Caki2 (cell line): ENCODE measurements around the gene SLC30A1. TPM values are rescaled to one million over a fixed set of nuclear protein-coding genes. Genes with fewer than 3 reads are reported as not detected.

Source experiments
- DNase-seq: peaks from one replicate; pipeline ENCODE4 v3.0.0-alpha.2; 2015; ENCODE audit warnings: low read depth
- in situ Hi-C: cut with HindIII; loops from 2 replicates; pipeline ENCODE4 v1.10.0; 2016; ENCODE audit warnings: low sequenced_read_pairs, low pct_unique_long_range_greater_than_20kb, mixed read lengths
- total RNA-seq: library from RNA; depleted of rRNA; stranded (reverse); fragments of >200 nt; shearing (Covaris generic); gene quantifications from 2 replicates; pipeline ENCODE4 v1.2.3, GENCODE V29; 2014; ENCODE audit warnings: low replicate concordance; rRNA removed

The SLC30A1 gene
- total RNA-seq, 1 experiment from 2014 or later, result 18.4 TPM

- no peak for DNase-seq
- in situ Hi-C loops, result no loop called here
Observed at GRCh38 chr1:211534545-211535291, 44.2 kb downstream of the SLC30A1 start.

GRCh38 chr1:211532088-211532444 is 46.9 kb downstream of the SLC30A1 start:
- DNase-seq, result no peak
- in situ Hi-C loops, result no loop called here

DNA sequence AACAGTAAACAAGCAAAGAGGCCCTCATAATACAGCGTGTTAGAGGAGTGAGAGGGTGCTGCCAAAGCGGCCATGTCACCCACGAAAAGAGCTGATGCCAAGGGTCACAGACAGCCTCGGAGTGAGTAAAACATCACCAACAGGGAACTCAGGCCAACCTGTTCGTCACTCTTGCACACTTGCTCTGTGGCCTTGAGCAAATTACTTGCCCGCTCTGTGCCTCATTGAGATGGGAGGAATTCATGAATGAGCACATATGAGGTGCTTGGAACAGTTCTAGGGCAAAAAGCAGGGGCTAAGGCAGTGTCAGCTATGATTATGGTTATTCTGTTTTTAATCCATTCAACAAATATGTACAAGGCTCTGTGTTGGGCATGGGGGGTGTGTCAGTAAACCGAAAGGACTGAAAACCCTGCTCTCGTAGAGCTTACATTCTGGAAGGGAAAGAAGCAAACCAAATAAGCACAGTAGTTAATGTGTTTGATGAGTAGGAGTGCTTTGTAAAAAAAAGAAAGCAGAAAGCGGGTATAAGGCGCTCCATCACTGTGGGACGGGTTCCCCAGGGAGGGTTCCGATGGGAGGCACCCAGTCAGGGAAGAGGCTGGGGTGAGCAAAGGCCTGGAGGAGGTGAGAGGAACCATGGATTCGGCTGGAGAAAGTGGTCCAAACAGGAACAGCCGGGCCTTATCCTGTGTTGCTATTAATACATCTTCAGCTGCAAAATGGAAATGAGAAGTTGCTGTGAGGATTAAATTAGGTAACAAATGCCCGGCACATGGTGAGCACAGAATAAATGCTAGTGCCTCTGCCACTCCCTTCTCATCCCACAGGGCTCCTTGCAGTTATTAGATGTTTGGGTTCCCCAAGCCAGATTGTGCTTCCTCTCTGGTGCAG is 47.5 kb downstream of the SLC30A1 start:
- no peak for DNase-seq
- in situ Hi-C loops, result no loop called here

DNA sequence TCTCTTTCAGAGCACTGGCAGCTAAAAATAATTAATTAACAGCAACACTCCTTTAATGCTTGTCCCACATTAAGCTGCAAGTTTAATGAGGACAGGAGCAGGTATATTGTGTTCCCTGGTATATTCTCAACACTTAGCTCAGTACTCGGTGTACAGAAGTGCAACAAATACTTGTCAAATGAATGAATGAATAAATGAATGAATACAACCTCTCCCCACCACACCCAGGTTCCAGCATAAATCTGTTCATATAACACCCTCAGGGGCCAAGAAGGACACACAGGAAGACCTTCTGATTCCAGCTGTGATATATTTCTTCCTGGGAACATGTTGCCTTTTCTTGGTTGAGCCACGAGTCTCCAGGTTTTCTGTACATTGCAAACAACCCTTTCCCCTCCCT is 48.9 kb downstream of the SLC30A1 start:
- in situ Hi-C loops, result no loop called here

GRCh38 chr1:211529453-211529852 is 49.5 kb downstream of the SLC30A1 start:
- in situ Hi-C loops, result no loop called here
- DNase-seq, result no peak

More for the DNA sequence above, 48.9 kb downstream of the SLC30A1 start:
- no peak for DNase-seq

DNA sequence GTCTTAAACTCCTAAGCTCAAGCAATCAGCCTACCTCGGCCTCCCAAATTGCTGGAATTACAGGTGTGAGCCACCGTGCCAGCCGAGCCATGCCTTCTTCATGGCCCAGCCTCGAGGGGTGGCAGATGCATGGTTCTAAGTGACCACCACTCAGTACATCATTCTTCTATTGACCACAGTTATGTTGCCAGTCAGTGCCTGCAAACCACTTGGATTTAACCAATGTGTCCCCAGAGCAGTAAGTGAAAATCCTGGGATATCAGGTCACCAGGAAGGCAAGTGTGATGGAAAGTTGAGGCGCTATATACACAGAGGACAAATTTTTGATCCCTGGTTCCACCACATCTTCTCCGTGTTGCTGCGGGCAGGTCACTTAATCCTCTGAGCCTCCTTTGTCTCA is 50.0 kb downstream of the SLC30A1 start:
- in situ Hi-C loops, result no loop called here
- DNase-seq, result no peak

- in situ Hi-C loops, result no loop called here
Observed at GRCh38 chr1:211527888-211528287, 51.1 kb downstream of the SLC30A1 start.

GRCh38 chr1:211527006-211527405 is 52.0 kb downstream of the SLC30A1 start:
- DNase-seq, result no peak
- in situ Hi-C loops, result no loop called here

More at GRCh38 chr1:211527888-211528287, 51.1 kb downstream of the SLC30A1 start:
- DNase-seq, result no peak

- in situ Hi-C loops, result no loop called here
- no peak for DNase-seq
Observed at GRCh38 chr1:211526101-211526500, 52.9 kb downstream of the SLC30A1 start.

- in situ Hi-C loops, result no loop called here
- no peak for DNase-seq
Observed at GRCh38 chr1:211525101-211525676, 53.8 kb downstream of the SLC30A1 start.

- DNase-seq, result no peak
- in situ Hi-C loops, result no loop called here
Observed at GRCh38 chr1:211524521-211524920, 54.4 kb downstream of the SLC30A1 start.

DNA sequence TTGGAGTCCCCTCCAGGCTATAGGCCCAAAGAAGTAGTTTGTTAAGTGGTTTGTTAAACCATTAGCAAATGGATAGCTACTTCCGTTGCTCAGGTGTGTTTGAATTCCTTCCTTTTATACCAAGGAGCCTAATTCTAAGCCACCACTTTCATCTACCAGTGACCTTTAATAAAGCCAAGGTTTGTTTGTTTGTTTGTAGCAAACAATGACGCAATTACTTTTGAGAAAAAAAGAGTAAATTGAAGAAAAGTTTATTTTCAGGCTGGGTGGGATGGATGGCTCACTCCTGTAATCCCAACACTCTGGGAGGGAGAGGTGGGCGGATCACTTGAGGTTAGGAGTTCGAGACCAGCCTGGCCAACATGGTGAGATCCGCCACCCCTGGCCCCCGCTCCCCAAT is 56.2 kb downstream of the SLC30A1 start:
- DNase-seq, result no peak
- in situ Hi-C loops, result no loop called here

Other genes with a start within 250 kb of the SLC30A1 start
- not detected in 2 replicates for gene RD3, start 87.0 kb downstream of the SLC30A1 start, total RNA-seq
- gene NEK2, start 96.5 kb upstream of the SLC30A1 start, total RNA-seq, result 34.6 and 39.9 TPM in 2 replicates